Stimulated activated CD4-positive, alpha-beta T cell treated with anti-CD3 and anti-CD28 coated beads, Interleukin-2, amount 100 ng/mL, for 4 hours (primary cell): Measurements from ENCODE around the gene MAP2K6.

Experiments used
- DNase-seq: peaks from one replicate; pipeline ENCODE4 v3.0.0-alpha.2; 2020; ENCODE audit warnings: low read depth

Gene MAP2K6

DNA sequence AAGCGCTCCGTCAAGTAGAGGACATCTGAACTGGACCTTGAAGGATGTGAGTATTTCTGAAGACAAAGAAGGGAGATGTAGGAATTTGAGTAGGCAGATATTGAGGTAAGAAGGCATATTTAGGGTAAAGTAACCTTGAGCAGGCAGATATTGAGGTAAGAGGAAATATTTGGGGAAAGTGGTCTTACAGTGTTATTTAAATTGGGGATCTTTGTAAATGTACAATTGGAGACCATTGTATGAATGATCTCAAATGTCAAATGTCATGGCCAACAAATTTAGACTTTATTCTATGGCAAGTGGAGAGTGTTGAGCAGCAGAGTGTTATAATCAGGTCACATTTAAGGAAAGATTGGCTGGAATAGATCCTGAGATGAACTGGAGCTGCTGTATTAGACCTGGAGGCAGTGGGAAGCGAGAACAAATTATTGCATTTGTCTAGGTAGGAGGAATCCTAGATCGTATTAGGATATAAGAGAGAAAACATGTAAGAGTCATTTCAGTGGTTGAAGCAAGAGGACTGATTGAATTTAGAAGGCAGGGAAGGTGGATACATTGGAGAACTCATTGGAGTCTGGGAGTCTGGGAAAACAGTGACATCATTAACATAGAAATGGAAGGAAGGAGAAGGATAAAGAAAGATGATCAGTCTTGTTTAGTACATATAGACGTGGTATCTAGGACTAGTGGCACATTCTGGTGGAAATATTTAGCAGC is 165.6 kb downstream of the MAP2K6 start:
- DNase-seq, result no peak

GRCh38 chr17:69581061-69581961 is 166.8 kb downstream of the MAP2K6 start:
- no peak for DNase-seq

DNA sequence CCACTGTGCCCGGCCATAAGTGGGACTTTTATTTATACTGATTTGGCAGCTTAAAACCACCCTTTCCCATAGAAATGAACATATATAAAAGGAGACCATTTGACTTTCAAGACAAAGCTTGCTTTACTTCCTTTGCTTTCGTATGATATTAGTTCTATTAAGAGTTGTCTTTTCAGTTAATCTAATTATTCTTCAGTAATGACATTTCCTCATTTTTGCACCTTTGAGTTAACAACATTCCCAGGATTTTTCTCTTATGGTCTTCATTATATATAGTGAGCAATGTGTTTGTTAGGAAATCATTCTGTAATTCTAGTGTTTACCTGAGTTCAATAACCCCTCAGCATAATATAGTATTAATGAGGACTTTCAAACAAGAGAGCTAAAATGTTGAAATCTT is 173.8 kb downstream of the MAP2K6 start:
- no peak for DNase-seq

DNA sequence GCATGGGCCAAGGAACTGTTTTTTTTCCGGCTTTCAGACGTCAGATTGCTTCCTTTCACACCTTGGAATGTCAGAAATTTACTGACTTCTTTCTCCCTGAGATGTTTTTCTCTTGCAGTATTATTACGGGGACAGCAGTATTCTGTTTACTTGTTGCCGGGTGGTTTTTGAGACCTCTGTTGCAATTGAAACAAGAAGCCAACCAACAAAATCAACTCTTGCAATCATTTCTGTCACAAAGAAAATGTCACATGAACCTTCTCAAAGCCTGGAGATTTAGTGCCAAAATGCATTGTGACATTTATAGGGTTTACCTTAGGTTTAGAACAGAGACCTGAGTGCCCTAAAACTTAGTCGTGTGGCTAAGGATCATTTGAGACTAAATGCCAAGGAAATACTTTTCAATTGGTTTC is 174.3 kb downstream of the MAP2K6 start:
- no peak for DNase-seq

- no peak for DNase-seq
These were observed 176.2 kb downstream of the MAP2K6 start for GRCh38 chr17:69590671-69591070.

- no peak for DNase-seq
These were observed 178.3 kb downstream of the MAP2K6 start for GRCh38 chr17:69592692-69593350.

DNA sequence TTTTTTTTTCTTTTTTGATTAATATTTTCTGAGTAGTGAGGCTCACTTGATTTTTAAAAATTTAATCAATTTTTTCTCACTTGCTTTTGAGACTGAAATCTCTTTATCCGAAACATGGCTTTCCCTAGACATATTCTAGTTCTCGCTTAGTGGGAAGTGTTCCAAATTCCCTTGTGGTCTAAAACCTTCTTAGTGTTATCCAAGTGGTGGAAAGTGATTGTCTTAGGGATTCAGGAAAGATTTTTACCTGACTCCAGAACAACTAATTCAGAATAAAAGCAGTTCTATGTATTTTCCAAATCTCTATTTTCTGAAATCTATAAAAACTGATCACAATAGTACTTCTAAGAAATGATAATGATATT is 178.8 kb downstream of the MAP2K6 start:
- no peak for DNase-seq

- no peak for DNase-seq
These were observed 179.2 kb downstream of the MAP2K6 start for GRCh38 chr17:69593716-69594115.

GRCh38 chr17:69594641-69595040 is 180.1 kb downstream of the MAP2K6 start:
- no peak for DNase-seq

- DNase-seq, result no peak
These were observed 181.6 kb downstream of the MAP2K6 start for GRCh38 chr17:69596141-69596540.

GRCh38 chr17:69597898-69598692 is 183.6 kb downstream of the MAP2K6 start:
- no peak for DNase-seq

DNA sequence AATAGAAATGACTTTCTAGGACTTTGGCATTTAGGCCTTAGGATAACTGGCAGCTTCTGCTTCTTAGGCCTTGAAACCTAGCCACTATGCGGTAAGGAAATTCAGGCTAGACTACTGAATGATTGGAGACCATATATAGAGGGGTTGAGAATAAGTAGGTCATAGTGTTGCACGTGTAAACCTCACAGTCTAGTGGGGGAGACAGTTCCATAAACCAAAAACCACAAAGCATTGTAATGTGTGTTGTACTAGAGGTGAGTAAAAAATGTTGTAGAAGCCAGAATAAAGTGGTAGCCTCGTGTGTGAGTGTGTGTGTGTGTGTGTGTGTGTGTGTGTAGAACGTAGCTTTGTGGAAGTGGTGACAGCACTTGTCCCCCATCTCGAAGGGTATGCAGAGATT is 188.5 kb downstream of the MAP2K6 start:
- no peak for DNase-seq
